HG02763 (cell line): Measurements from ENCODE around the gene SMURF1.

ENCODE experiments used
- ATAC-seq: cut with Tn5 transposase; IDR thresholded peaks from one replicate; pipeline ENCODE4 v1.9.1; 2021; ENCODE audit warnings: mild to moderate bottlenecking, moderate library complexity; ENCODE audit not compliant: unreplicated experiment

SMURF1 gene

GRCh38 chr7:99098824-99099498, 44.9 kb downstream of the SMURF1 start:
- no peak for ATAC-seq

GRCh38 chr7:99098286-99098823, 45.6 kb downstream of the SMURF1 start:
- ATAC-seq: no peak

- no peak for ATAC-seq
These were observed 46.2 kb downstream of the SMURF1 start for GRCh38 chr7:99097730-99098129.

- ATAC-seq: no peak
These were observed 47.6 kb downstream of the SMURF1 start for GRCh38 chr7:99096124-99096887.

- ATAC-seq: no peak
These were observed 48.2 kb downstream of the SMURF1 start for GRCh38 chr7:99095698-99096097.

- no peak for ATAC-seq
These were observed 49.5 kb downstream of the SMURF1 start for GRCh38 chr7:99094401-99094800.

- no peak for ATAC-seq
These were observed 51.7 kb downstream of the SMURF1 start for GRCh38 chr7:99092064-99092720.

GRCh38 chr7:99090771-99091542, 53.0 kb downstream of the SMURF1 start:
- no peak for ATAC-seq

- no peak for ATAC-seq
These were observed 53.8 kb downstream of the SMURF1 start for GRCh38 chr7:99089914-99090629.

GRCh38 chr7:99086944-99087343, 57.0 kb downstream of the SMURF1 start:
- no peak for ATAC-seq

- no peak for ATAC-seq
These were observed 57.4 kb downstream of the SMURF1 start for GRCh38 chr7:99086532-99086931.

- no peak for ATAC-seq
These were observed 60.2 kb downstream of the SMURF1 start for GRCh38 chr7:99083733-99084132.

- no peak for ATAC-seq
These were observed 60.7 kb downstream of the SMURF1 start for GRCh38 chr7:99083068-99083651.

- ATAC-seq: no peak
These were observed 63.2 kb downstream of the SMURF1 start for GRCh38 chr7:99080679-99081078.

GRCh38 chr7:99079104-99079503, 64.8 kb downstream of the SMURF1 start:
- no peak for ATAC-seq

- ATAC-seq: no peak
These were observed 65.5 kb downstream of the SMURF1 start for GRCh38 chr7:99078416-99078815.

- ATAC-seq: no peak
These were observed 67.3 kb downstream of the SMURF1 start for GRCh38 chr7:99076615-99077014.

GRCh38 chr7:99073839-99074446, 70.0 kb downstream of the SMURF1 start:
- ATAC-seq: no peak

GRCh38 chr7:99072126-99072525, 71.8 kb downstream of the SMURF1 start:
- ATAC-seq: no peak
